B cell (primary cell): ENCODE measurements around the gene ETS1.

Source experiments
- EZH2 ChIP-seq: IDR thresholded peaks from 2 replicates; pipeline ENCODE4 v1.6.1; 2012; ENCODE audit warnings: borderline replicate concordance, low read depth, mild to moderate bottlenecking, moderate library complexity, low read length; ENCODE audit not compliant: insufficient read depth, poor library complexity, severe bottlenecking
- TF ChIP-seq, protein P1 (sequence below): fragments of 200-600 bp; IDR thresholded peaks from one replicate; pipeline ENCODE4 v1.8.0; 2022; ENCODE audit warnings: antibody characterized with exemption, mild to moderate bottlenecking

DNA sequence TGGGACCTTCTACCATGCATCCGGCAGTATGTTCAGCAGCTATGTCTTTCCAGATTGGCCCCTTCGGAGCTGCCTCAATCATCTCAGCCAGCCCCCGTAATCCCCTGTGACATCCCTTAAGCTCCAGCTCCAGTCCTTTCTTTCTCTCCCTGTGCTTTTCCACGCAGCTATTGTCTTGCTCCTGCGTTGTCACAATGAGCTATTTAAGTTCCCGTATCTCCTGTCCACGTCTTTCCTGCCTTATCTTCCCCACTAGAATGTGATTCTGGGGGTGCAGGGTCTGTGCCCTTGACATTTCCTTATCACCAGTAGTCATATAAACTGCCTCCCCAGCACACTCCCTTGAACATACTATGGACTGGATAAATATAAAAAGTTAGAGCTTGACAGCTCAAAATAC, 5.1 kb upstream of the ETS1 start:
- TF ChIP-seq, protein P1, sequence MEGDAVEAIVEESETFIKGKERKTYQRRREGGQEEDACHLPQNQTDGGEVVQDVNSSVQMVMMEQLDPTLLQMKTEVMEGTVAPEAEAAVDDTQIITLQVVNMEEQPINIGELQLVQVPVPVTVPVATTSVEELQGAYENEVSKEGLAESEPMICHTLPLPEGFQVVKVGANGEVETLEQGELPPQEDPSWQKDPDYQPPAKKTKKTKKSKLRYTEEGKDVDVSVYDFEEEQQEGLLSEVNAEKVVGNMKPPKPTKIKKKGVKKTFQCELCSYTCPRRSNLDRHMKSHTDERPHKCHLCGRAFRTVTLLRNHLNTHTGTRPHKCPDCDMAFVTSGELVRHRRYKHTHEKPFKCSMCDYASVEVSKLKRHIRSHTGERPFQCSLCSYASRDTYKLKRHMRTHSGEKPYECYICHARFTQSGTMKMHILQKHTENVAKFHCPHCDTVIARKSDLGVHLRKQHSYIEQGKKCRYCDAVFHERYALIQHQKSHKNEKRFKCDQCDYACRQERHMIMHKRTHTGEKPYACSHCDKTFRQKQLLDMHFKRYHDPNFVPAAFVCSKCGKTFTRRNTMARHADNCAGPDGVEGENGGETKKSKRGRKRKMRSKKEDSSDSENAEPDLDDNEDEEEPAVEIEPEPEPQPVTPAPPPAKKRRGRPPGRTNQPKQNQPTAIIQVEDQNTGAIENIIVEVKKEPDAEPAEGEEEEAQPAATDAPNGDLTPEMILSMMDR: no peak
- TF ChIP-seq EZH2: no peak
